ENCODE measurements around the gene CCDC61. TPM values are rescaled to one million over a fixed set of nuclear protein-coding genes. Genes with fewer than 3 reads are reported as not detected.

CCDC61 gene
- total RNA-seq, 1 donor, result 5.7 TPM

GRCh38 chr19:45955905-45956608, 39.2 kb upstream of the CCDC61 start:
- peak; percentile 89 for DNase-seq (ENCODE audit: low read depth)
- H3K4me3 ChIP-seq (ENCODE audit: low read depth, low read length), result no peak overlapping the region
- TF ChIP-seq CTCF (IDR thresholded peaks at IDR 0.05; ENCODE audit: insufficient read depth, low read length), result peak; percentile 7

GRCh38 chr19:45958320-45958719, 36.9 kb upstream of the CCDC61 start:
- H3K4me3 ChIP-seq (ENCODE audit: low read depth, low read length), result no peak overlapping the region
- DNase-seq (ENCODE audit: low read depth), result no peak
- no peak for TF ChIP-seq CTCF (IDR thresholded peaks at IDR 0.05; ENCODE audit: insufficient read depth, low read length)

- peak; percentile 62 for DNase-seq (ENCODE audit: low read depth)
- TF ChIP-seq CTCF (IDR thresholded peaks at IDR 0.05; ENCODE audit: insufficient read depth, low read length), result no peak
- no peak overlapping the region for H3K4me3 ChIP-seq (ENCODE audit: low read depth, low read length)
Observed at GRCh38 chr19:45958769-45959516, 36.3 kb upstream of the CCDC61 start.

- H3K4me3 ChIP-seq (ENCODE audit: low read depth, low read length), result no peak overlapping the region
- TF ChIP-seq CTCF (IDR thresholded peaks at IDR 0.05; ENCODE audit: insufficient read depth, low read length), result no peak
- no peak for DNase-seq (ENCODE audit: low read depth)
Observed at GRCh38 chr19:45959517-45960025, 35.7 kb upstream of the CCDC61 start.

GRCh38 chr19:45960595-45961235, 34.6 kb upstream of the CCDC61 start:
- no peak overlapping the region for H3K4me3 ChIP-seq (ENCODE audit: low read depth, low read length)
- no peak for DNase-seq (ENCODE audit: low read depth)
- TF ChIP-seq CTCF (IDR thresholded peaks at IDR 0.05; ENCODE audit: insufficient read depth, low read length), result no peak

GRCh38 chr19:45962021-45962420, 33.2 kb upstream of the CCDC61 start:
- no peak overlapping the region for H3K4me3 ChIP-seq (ENCODE audit: low read depth, low read length)
- DNase-seq (ENCODE audit: low read depth), result no peak
- TF ChIP-seq CTCF (IDR thresholded peaks at IDR 0.05; ENCODE audit: insufficient read depth, low read length), result no peak

Data from fibroblast of the aortic adventitia (primary cell).